GM18498 (cell line): ENCODE results near the gene KRTAP6-1.

ENCODE experiments used
- ATAC-seq: cut with Tn5 transposase; IDR thresholded peaks from one replicate; pipeline ENCODE4 v1.9.1; 2021; ENCODE audit warnings: mild to moderate bottlenecking, moderate library complexity; ENCODE audit not compliant: unreplicated experiment

KRTAP6-1 gene

GRCh38 chr21:30579346-30579745, 34.4 kb downstream of the KRTAP6-1 start:
- ATAC-seq, result no peak

GRCh38 chr21:30577766-30578165, 36.0 kb downstream of the KRTAP6-1 start:
- no peak for ATAC-seq

- ATAC-seq, result no peak
These were observed 46.1 kb downstream of the KRTAP6-1 start for GRCh38 chr21:30567617-30568016.

GRCh38 chr21:30563630-30564029, 50.1 kb downstream of the KRTAP6-1 start:
- no peak for ATAC-seq
